ENCODE measurements around the gene KRT1. TPM values are rescaled to one million over a fixed set of nuclear protein-coding genes. Genes with fewer than 3 reads are reported as not detected.
"Not testable (repeated sequence)": the region's sequence is repeated elsewhere in the genome, so short reads cannot be mapped to it uniquely, and the experiment has no call there.

KRT1 gene
- polyA plus RNA-seq, 1 donor from 2014 or later: not detected

- Histone ChIP-seq H3K9me3 (ENCODE audit: low read length) (no peaks in the 10 kb centered on the region), H3K79me2 (replicated peaks; ENCODE audit: insufficient read depth, low read length) (no peaks in the 10 kb centered on the region), H4K20me1 (ENCODE audit: insufficient read depth) (no peaks in the 10 kb centered on the region), H3K36me3 (ENCODE audit: insufficient read depth, low read length) (no peaks in the 10 kb centered on the region), H3K9me2 (ENCODE audit: insufficient read depth, low read length) (no peaks in the 10 kb centered on the region), H3F3A (ENCODE audit: insufficient read depth, low read length, poor library complexity, severe bottlenecking) (no peaks in the 10 kb centered on the region), H3K27ac (ENCODE audit: low read length) (no peak overlapping the region), H3K9ac (ENCODE audit: low read length) (no peak overlapping the region), H3K4me2 (ENCODE audit: low read length) (no peak overlapping the region), H3K27me3 (ENCODE audit: insufficient read depth, low read depth, low read length) (no peaks in the 10 kb centered on the region), H3K4me3 (ENCODE audit: low read length) (no peak overlapping the region), H2AFZ (ENCODE audit: low read depth, low read length) (no peak overlapping the region)
- TF ChIP-seq RAD21 (conservative IDR thresholded peaks at IDR 0.05): no peak
- TF ChIP-seq SMC3 (conservative IDR thresholded peaks at IDR 0.05; ENCODE audit: poor library complexity): no peak
- no peak for TF ChIP-seq EP300 (conservative IDR thresholded peaks at IDR 0.05; ENCODE audit: poor library complexity, severe bottlenecking)
- TF ChIP-seq TAF1 (IDR thresholded peaks at IDR 0.05; ENCODE audit: low read depth): no peak
- no peak for TF ChIP-seq MXI1 (conservative IDR thresholded peaks at IDR 0.05; ENCODE audit: poor library complexity, severe bottlenecking)
- no peak for TF ChIP-seq EZH2 (IDR thresholded peaks at IDR 0.05; ENCODE audit: borderline replicate concordance, insufficient read depth, low read length, poor library complexity, severe bottlenecking)
- TF ChIP-seq, protein P1, sequence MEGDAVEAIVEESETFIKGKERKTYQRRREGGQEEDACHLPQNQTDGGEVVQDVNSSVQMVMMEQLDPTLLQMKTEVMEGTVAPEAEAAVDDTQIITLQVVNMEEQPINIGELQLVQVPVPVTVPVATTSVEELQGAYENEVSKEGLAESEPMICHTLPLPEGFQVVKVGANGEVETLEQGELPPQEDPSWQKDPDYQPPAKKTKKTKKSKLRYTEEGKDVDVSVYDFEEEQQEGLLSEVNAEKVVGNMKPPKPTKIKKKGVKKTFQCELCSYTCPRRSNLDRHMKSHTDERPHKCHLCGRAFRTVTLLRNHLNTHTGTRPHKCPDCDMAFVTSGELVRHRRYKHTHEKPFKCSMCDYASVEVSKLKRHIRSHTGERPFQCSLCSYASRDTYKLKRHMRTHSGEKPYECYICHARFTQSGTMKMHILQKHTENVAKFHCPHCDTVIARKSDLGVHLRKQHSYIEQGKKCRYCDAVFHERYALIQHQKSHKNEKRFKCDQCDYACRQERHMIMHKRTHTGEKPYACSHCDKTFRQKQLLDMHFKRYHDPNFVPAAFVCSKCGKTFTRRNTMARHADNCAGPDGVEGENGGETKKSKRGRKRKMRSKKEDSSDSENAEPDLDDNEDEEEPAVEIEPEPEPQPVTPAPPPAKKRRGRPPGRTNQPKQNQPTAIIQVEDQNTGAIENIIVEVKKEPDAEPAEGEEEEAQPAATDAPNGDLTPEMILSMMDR (IDR thresholded peaks at IDR 0.05; ENCODE audit: poor library complexity, severe bottlenecking): no peak
- no peak for TF ChIP-seq POLR2AphosphoS5 (IDR thresholded peaks at IDR 0.05)
- TF ChIP-seq, protein P2, sequence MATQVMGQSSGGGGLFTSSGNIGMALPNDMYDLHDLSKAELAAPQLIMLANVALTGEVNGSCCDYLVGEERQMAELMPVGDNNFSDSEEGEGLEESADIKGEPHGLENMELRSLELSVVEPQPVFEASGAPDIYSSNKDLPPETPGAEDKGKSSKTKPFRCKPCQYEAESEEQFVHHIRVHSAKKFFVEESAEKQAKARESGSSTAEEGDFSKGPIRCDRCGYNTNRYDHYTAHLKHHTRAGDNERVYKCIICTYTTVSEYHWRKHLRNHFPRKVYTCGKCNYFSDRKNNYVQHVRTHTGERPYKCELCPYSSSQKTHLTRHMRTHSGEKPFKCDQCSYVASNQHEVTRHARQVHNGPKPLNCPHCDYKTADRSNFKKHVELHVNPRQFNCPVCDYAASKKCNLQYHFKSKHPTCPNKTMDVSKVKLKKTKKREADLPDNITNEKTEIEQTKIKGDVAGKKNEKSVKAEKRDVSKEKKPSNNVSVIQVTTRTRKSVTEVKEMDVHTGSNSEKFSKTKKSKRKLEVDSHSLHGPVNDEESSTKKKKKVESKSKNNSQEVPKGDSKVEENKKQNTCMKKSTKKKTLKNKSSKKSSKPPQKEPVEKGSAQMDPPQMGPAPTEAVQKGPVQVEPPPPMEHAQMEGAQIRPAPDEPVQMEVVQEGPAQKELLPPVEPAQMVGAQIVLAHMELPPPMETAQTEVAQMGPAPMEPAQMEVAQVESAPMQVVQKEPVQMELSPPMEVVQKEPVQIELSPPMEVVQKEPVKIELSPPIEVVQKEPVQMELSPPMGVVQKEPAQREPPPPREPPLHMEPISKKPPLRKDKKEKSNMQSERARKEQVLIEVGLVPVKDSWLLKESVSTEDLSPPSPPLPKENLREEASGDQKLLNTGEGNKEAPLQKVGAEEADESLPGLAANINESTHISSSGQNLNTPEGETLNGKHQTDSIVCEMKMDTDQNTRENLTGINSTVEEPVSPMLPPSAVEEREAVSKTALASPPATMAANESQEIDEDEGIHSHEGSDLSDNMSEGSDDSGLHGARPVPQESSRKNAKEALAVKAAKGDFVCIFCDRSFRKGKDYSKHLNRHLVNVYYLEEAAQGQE (IDR thresholded peaks at IDR 0.05; ENCODE audit: borderline replicate concordance): no peak
Observed at GRCh38 chr12:52670961-52671360, 9.2 kb downstream of the KRT1 start.

DNA sequence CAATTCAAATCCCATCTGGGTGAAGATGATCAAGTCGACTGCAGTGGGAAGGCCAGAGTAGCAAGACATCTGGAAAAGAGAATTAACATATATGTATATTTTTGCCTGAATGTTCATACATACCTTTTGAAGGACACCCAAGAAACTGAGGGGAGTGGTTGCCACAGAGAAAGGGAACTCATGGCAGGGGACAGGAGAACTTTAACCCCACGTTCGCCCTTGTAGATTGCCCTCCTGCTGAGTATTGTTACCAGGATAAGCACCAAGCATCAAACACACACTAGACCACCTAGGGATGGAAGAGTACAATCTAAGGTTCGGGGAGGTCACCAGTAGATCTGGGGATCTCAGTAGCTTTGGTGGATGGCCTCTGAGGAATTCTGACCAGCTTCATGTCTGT is 9.7 kb downstream of the KRT1 start:
- no peak overlapping the region for H3K9ac ChIP-seq (ENCODE audit: low read length)
- H3K79me2 ChIP-seq (replicated peaks; ENCODE audit: insufficient read depth, low read length): no peaks in the 10 kb centered on the region
- H3K27ac ChIP-seq (ENCODE audit: low read length): no peak overlapping the region
- no peak overlapping the region for H3K4me2 ChIP-seq (ENCODE audit: low read length)
- H3K9me2 ChIP-seq (ENCODE audit: insufficient read depth, low read length): no peaks in the 10 kb centered on the region
- no peaks in the 10 kb centered on the region for H4K20me1 ChIP-seq (ENCODE audit: insufficient read depth)
- no peaks in the 10 kb centered on the region for H3F3A ChIP-seq (ENCODE audit: insufficient read depth, low read length, poor library complexity, severe bottlenecking)
- no peaks in the 10 kb centered on the region for H3K36me3 ChIP-seq (ENCODE audit: insufficient read depth, low read length)
- no peak overlapping the region for H3K4me3 ChIP-seq (ENCODE audit: low read length)
- no peak for TF ChIP-seq MXI1 (conservative IDR thresholded peaks at IDR 0.05; ENCODE audit: poor library complexity, severe bottlenecking)
- no peak for TF ChIP-seq TAF1 (IDR thresholded peaks at IDR 0.05; ENCODE audit: low read depth)
- no peak for TF ChIP-seq EP300 (conservative IDR thresholded peaks at IDR 0.05; ENCODE audit: poor library complexity, severe bottlenecking)
- TF ChIP-seq, protein P2 (IDR thresholded peaks at IDR 0.05; ENCODE audit: borderline replicate concordance): no peak
- H2AFZ ChIP-seq (ENCODE audit: low read depth, low read length): no peak overlapping the region
- H3K9me3 ChIP-seq (ENCODE audit: low read length): no peaks in the 10 kb centered on the region
- no peaks in the 10 kb centered on the region for H3K27me3 ChIP-seq (ENCODE audit: insufficient read depth, low read depth, low read length)

- H2AFZ ChIP-seq (ENCODE audit: low read depth, low read length); H3K36me3 ChIP-seq (ENCODE audit: insufficient read depth, low read length); H3K4me2 ChIP-seq (ENCODE audit: low read length); H3K27me3 ChIP-seq (ENCODE audit: insufficient read depth, low read depth, low read length); H4K20me1 ChIP-seq (ENCODE audit: insufficient read depth); H3K9ac ChIP-seq (ENCODE audit: low read length); H3K4me3 ChIP-seq (ENCODE audit: low read length); H3F3A ChIP-seq (ENCODE audit: insufficient read depth, low read length, poor library complexity, severe bottlenecking); H3K9me2 ChIP-seq (ENCODE audit: insufficient read depth, low read length); H3K27ac ChIP-seq (ENCODE audit: low read length); H3K79me2 ChIP-seq (replicated peaks; ENCODE audit: insufficient read depth, low read length); H3K9me3 ChIP-seq (ENCODE audit: low read length): not testable (repeated sequence)
Observed at GRCh38 chr12:52669941-52670340, 10.3 kb downstream of the KRT1 start.

All from neural cell (in vitro differentiated cells).